Cardiac muscle cell (in vitro differentiated cells and primary cell): ENCODE results near the gene BCL7B. TPM values are rescaled to one million over a fixed set of nuclear protein-coding genes. Genes with fewer than 3 reads are reported as not detected.
"Not testable (repeated sequence)": the region's sequence is repeated elsewhere in the genome, so short reads cannot be mapped to it uniquely, and the experiment has no call there.

ENCODE experiments used
- DNase-seq, 2 donors: peaks; one replicate each; pipeline versions ENCODE4 v3.0.0 to v3.0.0-alpha.2; 2010 to 2017; ENCODE audit warnings: low read depth in 1 of 2, low spot score in 1 of 2
- H3K27ac ChIP-seq: fragments of 200-600 bp; sonication (generic); 2 replicates; pipeline ENCODE4 v1.5.1; 2016
- H3K27me3 ChIP-seq: fragments of 200-600 bp; sonication (generic); 2 replicates; pipeline ENCODE4 v1.6.0; 2016; ENCODE audit warnings: control low read depth
- H3K36me3 ChIP-seq: fragments of 200-600 bp; sonication (generic); 2 replicates; pipeline ENCODE4 v1.5.1; 2016; ENCODE audit warnings: control low read depth
- H3K4me1 ChIP-seq: fragments of 200-600 bp; sonication (generic); 2 replicates; pipeline ENCODE4 v1.8.1; 2017; ENCODE audit warnings: low read depth, mild to moderate bottlenecking, mixed run types
- H3K4me3 ChIP-seq: fragments of 200-600 bp; sonication (generic); 2 replicates; pipeline ENCODE4 v1.5.1; 2016; ENCODE audit warnings: mild to moderate bottlenecking
- H3K9me3 ChIP-seq: fragments of 200-600 bp; sonication (generic); 2 replicates; pipeline ENCODE4 v1.5.1; 2017; ENCODE audit warnings: low read depth, mild to moderate bottlenecking, control low read depth
- CTCF ChIP-seq: IDR thresholded peaks from 2 replicates; pipeline ENCODE4 v1.5.1; 2012; ENCODE audit warnings: low read depth, mild to moderate bottlenecking, low read length
- polyA plus RNA-seq: library from polyadenylated mRNA; unstranded; fragments of >200 nt; fragmentation: Nextera tagmentation; extraction: Ambion mirVana; gene quantifications from 2 replicates; pipeline ENCODE4 v1.2.1, GENCODE V29; 2016
- total RNA-seq: library from RNA; depleted of rRNA; stranded (reverse); fragments of >200 nt; gene quantifications from 2 replicates; pipeline ENCODE4 v1.2.3, GENCODE V29; 2016

The BCL7B gene
- total and polyA plus RNA-seq, 2 experiments from 2014 or later = 36.7 to 45.7 TPM

- peaks cover 32% of the 10 kb centered on the region for H3K36me3 ChIP-seq
- no peak overlapping the region for H3K4me3 ChIP-seq
- H3K27me3 ChIP-seq = no peaks in the 10 kb centered on the region
- no peaks in the 10 kb centered on the region for H3K4me1 ChIP-seq
- TF ChIP-seq CTCF = no peak
- H3K9me3 ChIP-seq = no peaks in the 10 kb centered on the region
- DNase-seq = no peak
- peak overlapping the region; percentile 13 for H3K27ac ChIP-seq
Observed at GRCh38 chr7:73536479-73536878, 21.0 kb downstream of the BCL7B start.

GRCh38 chr7:73535918-73536317 is 21.6 kb downstream of the BCL7B start:
- not testable (repeated sequence) for H3K27ac ChIP-seq, DNase-seq, H3K4me1 ChIP-seq, H3K4me3 ChIP-seq, H3K9me3 ChIP-seq, H3K27me3 ChIP-seq
- peaks cover 32% of the 10 kb centered on the region for H3K36me3 ChIP-seq

- H3K36me3 ChIP-seq = peaks cover 16% of the 10 kb centered on the region
- H3K27me3 ChIP-seq = no peaks in the 10 kb centered on the region
- H3K9me3 ChIP-seq = no peaks in the 10 kb centered on the region
- no peak for DNase-seq
- no peaks in the 10 kb centered on the region for H3K4me1 ChIP-seq
- no peak overlapping the region for H3K27ac ChIP-seq
- H3K4me3 ChIP-seq = no peak overlapping the region
- TF ChIP-seq CTCF = no peak
Observed at GRCh38 chr7:73533742-73534141, 23.7 kb downstream of the BCL7B start.

DNA sequence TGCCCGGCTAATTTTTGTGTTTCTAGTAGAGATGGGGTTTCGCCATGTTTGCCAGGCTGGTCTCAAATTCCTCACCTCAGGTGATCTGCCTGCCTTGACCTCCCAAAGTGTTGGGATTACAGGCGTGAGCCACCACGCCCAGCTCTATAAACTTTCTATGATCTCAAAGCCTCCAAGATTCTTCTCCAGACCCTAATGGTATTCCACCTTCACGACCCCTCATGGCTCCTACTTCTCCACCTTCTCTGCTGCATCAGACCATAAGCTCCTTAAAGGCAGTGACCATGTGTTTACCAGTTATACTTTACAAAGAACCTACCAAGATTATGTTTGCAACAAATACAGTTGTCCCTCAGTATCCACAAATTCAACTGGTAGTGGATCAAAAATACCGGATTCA is 25.3 kb downstream of the BCL7B start:
- H3K27me3 ChIP-seq = no peaks in the 10 kb centered on the region
- DNase-seq = no peak
- no peaks in the 10 kb centered on the region for H3K9me3 ChIP-seq
- no peak for TF ChIP-seq CTCF
- no peaks in the 10 kb centered on the region for H3K4me1 ChIP-seq
- no peak overlapping the region for H3K27ac ChIP-seq
- peaks cover 5% of the 10 kb centered on the region for H3K36me3 ChIP-seq
- no peak overlapping the region for H3K4me3 ChIP-seq

DNA sequence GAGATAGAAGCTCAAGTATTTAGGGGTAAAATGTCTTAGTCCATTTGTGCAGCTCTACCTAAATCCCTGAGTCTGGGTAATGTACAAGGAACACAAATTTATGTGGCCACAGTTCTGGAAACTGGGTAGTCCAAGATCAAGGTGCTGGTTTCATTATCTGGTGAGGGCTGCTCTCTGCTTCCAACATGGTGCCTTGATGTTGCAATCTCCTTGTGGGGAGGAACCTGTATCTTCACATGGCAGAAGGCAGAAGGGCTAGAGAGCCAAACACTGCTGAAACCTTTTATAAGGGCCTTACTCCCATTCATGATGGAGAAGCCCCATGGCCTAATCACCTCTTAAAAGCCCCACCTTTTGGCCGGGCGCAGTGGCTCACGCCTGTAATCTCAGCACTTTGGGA is 26.7 kb downstream of the BCL7B start:
- Histone ChIP-seq H3K4me3 (no peak overlapping the region), H3K27me3 (no peaks in the 10 kb centered on the region), H3K27ac (no peak overlapping the region), H3K36me3 (no peaks in the 10 kb centered on the region), H3K9me3 (no peaks in the 10 kb centered on the region), H3K4me1 (no peaks in the 10 kb centered on the region)
- no peak for TF ChIP-seq CTCF
- peak in 1 of 2 donors; percentile 7 for DNase-seq

GRCh38 chr7:73526896-73527821 is 30.3 kb downstream of the BCL7B start:
- H3K27ac ChIP-seq = no peak overlapping the region
- no peak for TF ChIP-seq CTCF

GRCh38 chr7:73526158-73526494 is 31.4 kb downstream of the BCL7B start:
- H3K27ac ChIP-seq, H3K4me3 ChIP-seq, H3K9me3 ChIP-seq, H3K4me1 ChIP-seq, DNase-seq, H3K36me3 ChIP-seq, H3K27me3 ChIP-seq: not testable (repeated sequence)

More at GRCh38 chr7:73526896-73527821, 30.3 kb downstream of the BCL7B start:
- no peaks in the 10 kb centered on the region for H3K9me3 ChIP-seq
- DNase-seq = no peak
- no peaks in the 10 kb centered on the region for H3K27me3 ChIP-seq
- no peaks in the 10 kb centered on the region for H3K4me1 ChIP-seq
- H3K4me3 ChIP-seq = no peak overlapping the region
- H3K36me3 ChIP-seq = no peaks in the 10 kb centered on the region
